GM12878 (cell line): Measurements from ENCODE around the gene RBM10. TPM values are rescaled to one million over a fixed set of nuclear protein-coding genes. Genes with fewer than 3 reads are reported as not detected.

Experiments used
- ATF2 ChIP-seq: IDR thresholded peaks from 2 replicates; pipeline ENCODE4 v1.6.1; 2012; ENCODE audit warnings: low read length, inconsistent platforms
- BACH1 ChIP-seq: fragments of 450-650 bp; IDR thresholded peaks from 2 replicates; pipeline ENCODE4 v1.6.1; 2017; ENCODE audit warnings: mild to moderate bottlenecking, borderline replicate concordance
- BCL11A ChIP-seq: IDR thresholded peaks from 2 replicates; pipeline ENCODE4 v1.6.1; 2011; ENCODE audit warnings: low read depth, low read length
- BHLHE40 ChIP-seq, 2 experiments: fragments of 450-650 bp in 1 of 2; IDR thresholded peaks; 2 replicates each; pipeline ENCODE4 v1.6.1; 2011 to 2017; ENCODE audit warnings: low read depth in 2 of 2, borderline replicate concordance in 1 of 2, improper control_type of control experiment in 1 of 2, low read length in 1 of 2, mild to moderate bottlenecking in 1 of 2
- IRF3 ChIP-seq: fragments of 450-650 bp; IDR thresholded peaks from 2 replicates; pipeline ENCODE4 v1.6.1; 2014; ENCODE audit warnings: mild to moderate bottlenecking
- JUND ChIP-seq: IDR thresholded peaks from 2 replicates; pipeline ENCODE4 v1.6.1; 2012; ENCODE audit warnings: low read depth, mild to moderate bottlenecking, low read length, improper control_type of control experiment, moderate library complexity
- KLF5 ChIP-seq: fragments of 450-650 bp; IDR thresholded peaks from 2 replicates; pipeline ENCODE4 v1.6.1; 2014; ENCODE audit warnings: mild to moderate bottlenecking; ENCODE audit not compliant: partially characterized antibody
- NBN ChIP-seq: fragments of 450-650 bp; IDR thresholded peaks from 2 replicates; pipeline ENCODE4 v1.6.1; 2016
- NFIC ChIP-seq: IDR thresholded peaks from 2 replicates; pipeline ENCODE4 v1.6.1; 2012; ENCODE audit warnings: low read depth, mild to moderate bottlenecking, inconsistent platforms, low read length, moderate library complexity
- PBX3 ChIP-seq: IDR thresholded peaks from 2 replicates; pipeline ENCODE4 v1.6.1; 2011; ENCODE audit warnings: mild to moderate bottlenecking, low read depth, low read length, moderate library complexity; ENCODE audit not compliant: insufficient replicate concordance
- POLR2A ChIP-seq: IDR thresholded peaks from 2 replicates; pipeline ENCODE4 v1.6.1; 2011; ENCODE audit warnings: low read depth, mild to moderate bottlenecking, low read length
- PRDM15 ChIP-seq: fragments of 450-650 bp; formaldehyde crosslinking; IDR thresholded peaks from 2 replicates; pipeline ENCODE4 v1.4.0; 2020; ENCODE audit warnings: mild to moderate bottlenecking, moderate library complexity
- RAD51 ChIP-seq: fragments of 450-650 bp; IDR thresholded peaks from 2 replicates; pipeline ENCODE4 v1.6.1; 2016; ENCODE audit warnings: moderate library complexity, mild to moderate bottlenecking, inconsistent platforms
- RBBP5 ChIP-seq: fragments of 200-600 bp; sonication (generic); conservative IDR thresholded peaks from 2 replicates; pipeline ENCODE4 v1.6.1; 2016
- RELA ChIP-seq: fragments of 450-650 bp; IDR thresholded peaks from 2 replicates; pipeline ENCODE4 v1.8.0; 2014; ENCODE audit warnings: borderline replicate concordance; ENCODE audit not compliant: partially characterized antibody
- SKIL ChIP-seq: fragments of 450-650 bp; IDR thresholded peaks from 2 replicates; pipeline ENCODE4 v1.6.1; 2017; ENCODE audit warnings: mild to moderate bottlenecking, low read depth, inconsistent platforms; ENCODE audit not compliant: poor library complexity, severe bottlenecking
- SMARCA5 ChIP-seq: fragments of 450-650 bp; IDR thresholded peaks from 2 replicates; pipeline ENCODE4 v1.6.1; 2017; ENCODE audit warnings: mild to moderate bottlenecking
- SRF ChIP-seq, 2 experiments: IDR thresholded peaks; 2 replicates each; pipeline ENCODE4 v1.6.1; 2011; ENCODE audit warnings: low read depth in 2 of 2, low read length in 2 of 2, mild to moderate bottlenecking in 1 of 2, moderate library complexity in 1 of 2
- STAT1 ChIP-seq: fragments of 450-650 bp; conservative IDR thresholded peaks from 2 replicates; pipeline ENCODE4 v1.6.1; 2014; ENCODE audit warnings: antibody characterized with exemption, mild to moderate bottlenecking
- TBL1XR1 ChIP-seq: IDR thresholded peaks from 2 replicates; pipeline ENCODE4 v1.6.1; 2012; ENCODE audit warnings: low read depth, low read length, improper control_type of control experiment
- TCF12 ChIP-seq: IDR thresholded peaks from 2 replicates; pipeline ENCODE4 v1.6.1; 2011; ENCODE audit warnings: low read depth, mild to moderate bottlenecking, low read length
- YY1 ChIP-seq: IDR thresholded peaks from 2 replicates; pipeline ENCODE4 v1.6.1; 2011; ENCODE audit warnings: low read depth, mild to moderate bottlenecking, low read length
- polyA plus RNA-seq, 11 experiments: library from polyadenylated mRNA; depleted of rRNA in 4 of 11; unstranded in 6 of 11; stranded (reverse) in 5 of 11; fragments of >200 nt; fragmentation: Nextera tagmentation in 4 of 11; fragmentation: Illumina TruSeq in 1 of 11; extraction: Ambion mirVana in 4 of 11; extraction: Trizol in 1 of 11; gene quantifications; 1 replicate in 1 of 11; 2 replicates in 10 of 11; pipeline versions ENCODE4 v1.2.1 to v1.2.3, GENCODE V29; 2011 to 2016; ENCODE audit warnings: inconsistent platforms in 2 of 11, missing spikeins in 2 of 11, low read depth in 1 of 11
- total RNA-seq, 4 experiments: library from RNA; depleted of rRNA in 3 of 4; stranded (reverse); fragments of >200 nt in 3 of 4; fragmentation: Illumina TruSeq in 1 of 4; extraction: Trizol in 1 of 4; gene quantifications; 2 replicates each; pipeline versions ENCODE4 v1.2.1 to v1.2.3, GENCODE V29; 2013 to 2021

Gene RBM10
- total and polyA plus RNA-seq, 10 of the 15 experiments (the other 5 are each of a cell fraction or from before 2014, with no cell fraction given), result 1.4 to 60.0 (median 29.8) TPM

- TF ChIP-seq PRDM15 (CRISPR knock-in tag) (no peak), YY1 (peak; percentile 30; the same call in 1 of the 2 replicates), TBL1XR1 (0 out of 2 replicates have a peak, but pooled peaks have one; percentile 21), NFIC (no peak), SRF (IDR thresholded peaks at IDR 0.05; ENCODE audit: low read depth in 2 of 2, low read length in 2 of 2) (no peak), STAT1 (peak; percentile 54; the same call in 1 of the 2 replicates), BHLHE40 (IDR thresholded peaks at IDR 0.05; ENCODE audit: borderline replicate concordance in 1 of 2, low read depth in 2 of 2, low read length in 1 of 2) (peak; percentile 96 to 99), POLR2A (peak; percentile 94), IRF3 (0 out of 2 replicates have a peak, but pooled peaks have one; percentile 22), KLF5 (peak; percentile 100), SKIL (peak; percentile 91), TCF12 (0 out of 2 replicates have a peak, but pooled peaks have one; percentile 26), BCL11A (0 out of 2 replicates have a peak, but pooled peaks have one; percentile 13), PBX3 (peak; percentile 35), RAD51 (no peak), RBBP5 (no peak), RELA (peak; percentile 89), ATF2 (no peak), SMARCA5 (0 out of 2 replicates have a peak, but pooled peaks have one; percentile 9), BACH1 (peak; percentile 66; the same call in 1 of the 2 replicates), NBN (peak; percentile 97), JUND (peak; percentile 99)
Observed at GRCh38 chrX:47218280-47218919, 73.4 kb downstream of the RBM10 start, which contains the start of gene CDK16 (continued).
